HEK293 (cell line): ENCODE data around the gene F3.

ENCODE experiments used
- CTCF ChIA-PET: fragments of 350-600 bp; formaldehyde crosslinking; extraction: SDS; loops from one replicate; lab custom pipeline; 2021; ENCODE audit warnings: antibody characterized with exemption; lab: Yijun Ruan, JAX
- POLR2A ChIA-PET: fragments of 300-600 bp; formaldehyde crosslinking; extraction: SDS; loops from one replicate; lab custom pipeline; 2020; ENCODE audit warnings: antibody characterized with exemption, inconsistent platforms; lab: Yijun Ruan, JAX
- H3K27ac ChIP-seq: fragments of 200-500 bp; sonication (Bioruptor generic); 2 replicates; pipeline ENCODE4 v1.5.1; 2014; ENCODE audit warnings: low read depth, low read length, control low read depth, inconsistent platforms; ENCODE audit errors: extremely low read depth
- H3K36me3 ChIP-seq, 2 experiments: fragments of 200-500 bp in 1 of 2; sonication (Bioruptor generic) in 1 of 2; 1 replicate in 1 of 2; 2 replicates in 1 of 2; pipeline ENCODE4 v1.5.1; 2014 to 2017; ENCODE audit warnings: inconsistent platforms in 2 of 2, low read length in 2 of 2; ENCODE audit not compliant: control insufficient read depth in 2 of 2, insufficient read depth in 1 of 2
- H3K4me1 ChIP-seq: fragments of 200-500 bp; sonication (Bioruptor generic); 2 replicates; pipeline ENCODE4 v1.5.1; 2014; ENCODE audit warnings: mild to moderate bottlenecking, low read length, inconsistent platforms; ENCODE audit not compliant: control insufficient read depth, insufficient read depth
- H3K4me3 ChIP-seq: 2 replicates; pipeline ENCODE4 v1.5.1; 2011; ENCODE audit warnings: low read depth, mild to moderate bottlenecking, control low read depth, low read length, moderate library complexity
- H3K9me3 ChIP-seq: fragments of 200-500 bp; sonication (Bioruptor generic); 2 replicates; pipeline ENCODE4 v1.5.1; 2014; ENCODE audit warnings: low read depth, low read length, inconsistent platforms; ENCODE audit not compliant: control insufficient read depth, insufficient read depth
- GLI2 ChIP-seq: fragments of 450-650 bp; formaldehyde crosslinking; IDR thresholded peaks from 2 replicates; pipeline ENCODE4; 2017; ENCODE audit warnings: missing biosample characterization, missing genetic modification characterization, low read depth, borderline replicate concordance
- RBAK ChIP-seq: fragments of 450-650 bp; formaldehyde crosslinking; IDR thresholded peaks from 2 replicates; pipeline ENCODE4 v1.5.1; 2016; ENCODE audit warnings: missing biosample characterization, missing genetic modification characterization
- SP3 ChIP-seq: fragments of 450-650 bp; formaldehyde crosslinking; IDR thresholded peaks from 2 replicates; pipeline ENCODE4 v1.5.1; 2016; ENCODE audit warnings: missing biosample characterization, missing genetic modification characterization
- SP7 ChIP-seq: fragments of 450-650 bp; formaldehyde crosslinking; IDR thresholded peaks from 2 replicates; pipeline ENCODE4 v1.5.1; 2016; ENCODE audit warnings: missing biosample characterization, missing genetic modification characterization
- ZBTB20 ChIP-seq: fragments of 450-650 bp; formaldehyde crosslinking; IDR thresholded peaks from 2 replicates; pipeline ENCODE4 v1.5.1; 2016; ENCODE audit warnings: missing biosample characterization, missing genetic modification characterization
- ZNF174 ChIP-seq: fragments of 450-650 bp; formaldehyde crosslinking; IDR thresholded peaks from 2 replicates; pipeline ENCODE4 v1.5.0; 2017; ENCODE audit warnings: missing biosample characterization, mild to moderate bottlenecking, missing genetic modification characterization
- ZNF239 ChIP-seq: fragments of 450-650 bp; formaldehyde crosslinking; IDR thresholded peaks from 2 replicates; pipeline ENCODE4 v1.5.1; 2016; ENCODE audit warnings: missing biosample characterization, missing genetic modification characterization
- ZNF292 ChIP-seq: fragments of 450-650 bp; formaldehyde crosslinking; IDR thresholded peaks from 2 replicates; pipeline ENCODE4 v1.5.1; 2016; ENCODE audit warnings: low read depth, missing biosample characterization, missing genetic modification characterization, borderline replicate concordance
- ZNF302 ChIP-seq: fragments of 450-650 bp; formaldehyde crosslinking; IDR thresholded peaks from 2 replicates; pipeline ENCODE4 v1.5.1; 2016; ENCODE audit warnings: missing biosample characterization, missing genetic modification characterization, low read depth
- ZNF354C ChIP-seq: fragments of 450-650 bp; formaldehyde crosslinking; IDR thresholded peaks from 2 replicates; pipeline ENCODE4 v1.5.1; 2016; ENCODE audit warnings: missing biosample characterization, missing genetic modification characterization, low read depth, borderline replicate concordance
- ZNF423 ChIP-seq: fragments of 450-650 bp; formaldehyde crosslinking; IDR thresholded peaks from 2 replicates; pipeline ENCODE4 v1.5.1; 2016; ENCODE audit warnings: missing biosample characterization, missing genetic modification characterization
- ZNF558 ChIP-seq: fragments of 450-650 bp; formaldehyde crosslinking; IDR thresholded peaks from 2 replicates; pipeline ENCODE4 v1.5.1; 2016; ENCODE audit warnings: missing biosample characterization, missing genetic modification characterization
- ZNF560 ChIP-seq: fragments of 450-650 bp; formaldehyde crosslinking; IDR thresholded peaks from 2 replicates; pipeline ENCODE4 v1.5.1; 2017; ENCODE audit warnings: missing biosample characterization, missing genetic modification characterization, borderline replicate concordance
- ZNF571 ChIP-seq: fragments of 450-650 bp; formaldehyde crosslinking; IDR thresholded peaks from 2 replicates; pipeline ENCODE4 v1.5.0; 2017; ENCODE audit warnings: missing biosample characterization, missing genetic modification characterization
- ZNF777 ChIP-seq: fragments of 450-650 bp; formaldehyde crosslinking; IDR thresholded peaks from 2 replicates; pipeline ENCODE4 v1.5.1; 2017; ENCODE audit warnings: missing biosample characterization, missing genetic modification characterization, borderline replicate concordance
- ZNF830 ChIP-seq: fragments of 450-650 bp; IDR thresholded peaks from 2 replicates; pipeline ENCODE4 v1.5.0; 2018; ENCODE audit warnings: missing biosample characterization, missing genetic modification characterization, low read depth, mild to moderate bottlenecking, moderate library complexity
- TF ChIP-seq, protein P1 (sequence below): fragments of 450-650 bp; formaldehyde crosslinking; conservative IDR thresholded peaks from 2 replicates; pipeline ENCODE4 v1.5.1; 2016; ENCODE audit warnings: low read depth, missing biosample characterization, missing genetic modification characterization
- TF ChIP-seq, protein P2 (sequence below): fragments of 450-650 bp; formaldehyde crosslinking; IDR thresholded peaks from 2 replicates; pipeline ENCODE4 v1.5.1; 2016; ENCODE audit warnings: missing biosample characterization, missing genetic modification characterization, borderline replicate concordance

F3 gene

DNA sequence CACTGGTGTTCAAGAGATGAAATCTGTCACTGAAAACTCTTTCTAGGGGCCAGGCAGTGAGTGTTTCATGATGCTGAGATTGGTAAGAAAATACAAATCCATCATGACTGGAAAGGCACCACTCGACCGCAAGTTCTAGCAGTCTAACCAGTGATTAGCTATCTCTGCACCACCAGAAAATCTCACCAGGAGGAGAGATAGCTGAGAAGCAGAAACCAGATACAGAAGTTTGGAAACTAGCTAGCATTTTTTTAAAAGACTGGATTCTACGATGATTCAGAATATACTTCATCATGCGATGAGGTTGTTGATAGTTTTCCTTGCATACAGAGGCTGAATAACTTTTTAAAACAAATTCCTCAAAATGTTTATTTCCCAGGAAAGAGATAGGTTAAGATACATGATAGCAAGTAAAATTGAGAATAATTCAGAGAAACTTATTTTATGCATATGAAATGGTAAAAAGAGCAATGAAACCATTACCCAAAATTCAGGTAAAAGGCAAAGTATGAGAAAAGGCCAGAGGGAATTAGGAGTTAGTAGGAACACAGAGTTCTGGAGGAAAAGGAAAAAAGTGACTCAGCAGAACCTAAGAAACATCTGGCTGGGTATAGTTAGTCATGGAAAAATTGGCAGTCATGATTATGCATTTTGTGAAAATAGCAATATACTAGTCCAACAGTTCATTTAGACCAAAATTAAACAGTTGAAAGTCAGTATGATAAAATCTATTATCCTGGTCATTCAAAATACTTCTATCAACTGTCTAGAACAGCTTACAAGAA is 3.3 kb upstream of the F3 start:
- Histone ChIP-seq H3K36me3 (peaks cover 0 to under 1% of the 10 kb centered on the region in 2 experiments; a peak in 1 of 3 replicates), H3K4me3 (no peak overlapping the region), H3K27ac (no peak overlapping the region), H3K9me3 (no peaks in the 10 kb centered on the region), H3K4me1 (peaks cover 4% of the 10 kb centered on the region; the same call in 1 of the 2 replicates)
- ChIA-PET POLR2A (no interaction called here), CTCF (no interaction called here)
- TF ChIP-seq ZNF174 (tag by site-specific recombination) (no peak), ZNF354C (tag by site-specific recombination) (no peak), ZNF560 (no peak), ZNF292 (tag by site-specific recombination) (no peak), SP3 (tag by site-specific recombination) (no peak), ZNF558 (tag by site-specific recombination) (no peak), GLI2 (tag by site-specific recombination) (no peak), ZNF423 (no peak), RBAK (tag by site-specific recombination) (no peak), ZNF830 (tag by site-specific recombination) (no peak), ZNF777 (tag by site-specific recombination) (no peak), ZNF571 (no peak), SP7 (tag by site-specific recombination) (no peak), ZNF239 (tag by site-specific recombination) (no peak), ZBTB20 (no peak), ZNF302 (tag by site-specific recombination) (no peak)
- TF ChIP-seq, protein P1, sequence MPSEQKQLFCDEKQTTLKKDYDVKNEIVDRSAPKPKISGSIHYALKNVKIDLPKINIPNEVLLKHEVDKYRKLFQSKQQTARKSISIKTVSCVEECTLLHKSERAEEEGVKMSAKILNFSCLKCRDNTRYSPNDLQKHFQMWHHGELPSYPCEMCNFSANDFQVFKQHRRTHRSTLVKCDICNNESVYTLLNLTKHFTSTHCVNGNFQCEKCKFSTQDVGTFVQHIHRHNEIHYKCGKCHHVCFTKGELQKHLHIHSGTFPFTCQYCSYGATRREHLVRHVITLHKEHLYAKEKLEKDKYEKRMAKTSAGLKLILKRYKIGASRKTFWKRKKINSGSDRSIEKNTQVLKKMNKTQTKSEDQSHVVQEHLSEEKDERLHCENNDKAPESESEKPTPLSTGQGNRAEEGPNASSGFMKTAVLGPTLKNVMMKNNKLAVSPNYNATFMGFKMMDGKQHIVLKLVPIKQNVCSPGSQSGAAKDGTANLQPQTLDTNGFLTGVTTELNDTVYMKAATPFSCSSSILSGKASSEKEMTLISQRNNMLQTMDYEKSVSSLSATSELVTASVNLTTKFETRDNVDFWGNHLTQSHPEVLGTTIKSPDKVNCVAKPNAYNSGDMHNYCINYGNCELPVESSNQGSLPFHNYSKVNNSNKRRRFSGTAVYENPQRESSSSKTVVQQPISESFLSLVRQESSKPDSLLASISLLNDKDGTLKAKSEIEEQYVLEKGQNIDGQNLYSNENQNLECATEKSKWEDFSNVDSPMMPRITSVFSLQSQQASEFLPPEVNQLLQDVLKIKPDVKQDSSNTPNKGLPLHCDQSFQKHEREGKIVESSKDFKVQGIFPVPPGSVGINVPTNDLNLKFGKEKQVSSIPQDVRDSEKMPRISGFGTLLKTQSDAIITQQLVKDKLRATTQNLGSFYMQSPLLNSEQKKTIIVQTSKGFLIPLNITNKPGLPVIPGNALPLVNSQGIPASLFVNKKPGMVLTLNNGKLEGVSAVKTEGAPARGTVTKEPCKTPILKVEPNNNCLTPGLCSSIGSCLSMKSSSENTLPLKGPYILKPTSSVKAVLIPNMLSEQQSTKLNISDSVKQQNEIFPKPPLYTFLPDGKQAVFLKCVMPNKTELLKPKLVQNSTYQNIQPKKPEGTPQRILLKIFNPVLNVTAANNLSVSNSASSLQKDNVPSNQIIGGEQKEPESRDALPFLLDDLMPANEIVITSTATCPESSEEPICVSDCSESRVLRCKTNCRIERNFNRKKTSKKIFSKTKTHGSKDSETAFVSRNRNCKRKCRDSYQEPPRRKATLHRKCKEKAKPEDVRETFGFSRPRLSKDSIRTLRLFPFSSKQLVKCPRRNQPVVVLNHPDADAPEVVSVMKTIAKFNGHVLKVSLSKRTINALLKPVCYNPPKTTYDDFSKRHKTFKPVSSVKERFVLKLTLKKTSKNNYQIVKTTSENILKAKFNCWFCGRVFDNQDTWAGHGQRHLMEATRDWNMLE (tag by site-specific recombination) = no peak
- TF ChIP-seq, protein P2, sequence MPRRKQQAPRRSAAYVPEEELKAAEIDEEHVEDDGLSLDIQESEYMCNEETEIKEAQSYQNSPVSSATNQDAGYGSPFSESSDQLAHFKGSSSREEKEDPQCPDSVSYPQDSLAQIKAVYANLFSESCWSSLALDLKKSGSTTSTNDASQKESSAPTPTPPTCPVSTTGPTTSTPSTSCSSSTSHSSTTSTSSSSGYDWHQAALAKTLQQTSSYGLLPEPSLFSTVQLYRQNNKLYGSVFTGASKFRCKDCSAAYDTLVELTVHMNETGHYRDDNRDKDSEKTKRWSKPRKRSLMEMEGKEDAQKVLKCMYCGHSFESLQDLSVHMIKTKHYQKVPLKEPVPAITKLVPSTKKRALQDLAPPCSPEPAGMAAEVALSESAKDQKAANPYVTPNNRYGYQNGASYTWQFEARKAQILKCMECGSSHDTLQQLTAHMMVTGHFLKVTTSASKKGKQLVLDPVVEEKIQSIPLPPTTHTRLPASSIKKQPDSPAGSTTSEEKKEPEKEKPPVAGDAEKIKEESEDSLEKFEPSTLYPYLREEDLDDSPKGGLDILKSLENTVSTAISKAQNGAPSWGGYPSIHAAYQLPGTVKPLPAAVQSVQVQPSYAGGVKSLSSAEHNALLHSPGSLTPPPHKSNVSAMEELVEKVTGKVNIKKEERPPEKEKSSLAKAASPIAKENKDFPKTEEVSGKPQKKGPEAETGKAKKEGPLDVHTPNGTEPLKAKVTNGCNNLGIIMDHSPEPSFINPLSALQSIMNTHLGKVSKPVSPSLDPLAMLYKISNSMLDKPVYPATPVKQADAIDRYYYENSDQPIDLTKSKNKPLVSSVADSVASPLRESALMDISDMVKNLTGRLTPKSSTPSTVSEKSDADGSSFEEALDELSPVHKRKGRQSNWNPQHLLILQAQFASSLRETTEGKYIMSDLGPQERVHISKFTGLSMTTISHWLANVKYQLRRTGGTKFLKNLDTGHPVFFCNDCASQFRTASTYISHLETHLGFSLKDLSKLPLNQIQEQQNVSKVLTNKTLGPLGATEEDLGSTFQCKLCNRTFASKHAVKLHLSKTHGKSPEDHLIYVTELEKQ (tag by site-specific recombination) = no peak
